Astrocyte of the cerebellum (primary cell): Measurements from ENCODE around the gene TAS2R9.

Experiments
- DNase-seq: peaks from one replicate; pipeline ENCODE4 v3.0.0-alpha.2; 2011; ENCODE audit warnings: low read depth
- H3K4me3 ChIP-seq: 2 replicates; pipeline ENCODE4 v1.5.1; 2011; ENCODE audit warnings: mild to moderate bottlenecking, low read depth, low read length, moderate library complexity
- CTCF ChIP-seq: IDR thresholded peaks from 2 replicates; pipeline ENCODE4 v1.5.1; 2012; ENCODE audit warnings: low read length, low read depth, moderate library complexity, mild to moderate bottlenecking; ENCODE audit errors: missing control alignments
- in situ Hi-C: cut with HindIII; loops from 2 replicates; pipeline ENCODE4 v1.10.0; 2017; ENCODE audit warnings: low sequenced_read_pairs

The TAS2R9 gene

GRCh38 chr12:10842862-10843261, 32.9 kb upstream of the TAS2R9 start:
- no peak for DNase-seq
- in situ Hi-C loops = no loop called here
- no peak for TF ChIP-seq CTCF
- H3K4me3 ChIP-seq = no peak overlapping the region

- TF ChIP-seq CTCF = no peak
- H3K4me3 ChIP-seq = no peak overlapping the region
- no peak for DNase-seq
- in situ Hi-C loops = no loop called here
Observed at GRCh38 chr12:10838461-10838860, 28.5 kb upstream of the TAS2R9 start.

DNA sequence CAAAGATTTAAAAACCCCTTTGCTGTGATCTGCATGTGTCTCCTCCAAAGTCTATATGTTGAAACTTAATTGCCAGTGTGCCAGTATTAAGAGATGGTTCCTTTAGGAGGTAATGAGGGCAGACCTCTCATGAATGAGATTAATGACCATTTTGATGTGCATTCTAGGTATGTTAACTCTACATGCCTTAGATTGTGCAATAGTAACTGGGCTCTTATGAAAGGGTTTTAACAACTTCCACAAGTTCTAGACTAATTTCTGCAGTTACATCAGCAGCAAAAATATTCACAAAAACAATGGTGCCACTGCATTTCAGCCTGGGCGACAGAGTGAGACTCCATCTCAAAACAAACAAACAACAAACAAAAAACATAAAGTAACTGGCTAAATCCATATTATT, 20.0 kb upstream of the TAS2R9 start:
- DNase-seq = no peak
- no peak for TF ChIP-seq CTCF
- in situ Hi-C loops = no loop called here

GRCh38 chr12:10826258-10826657, 16.3 kb upstream of the TAS2R9 start, which contains the start of gene TAS2R10:
TSS of gene TAS2R10 (minus strand) at chr12:10826358. CDS start at chr12:10826269, 89 bp downstream.
- TF ChIP-seq CTCF = no peak
- no peak within 1 kb of the TSS for H3K4me3 ChIP-seq
- no peak for DNase-seq
- in situ Hi-C loops = no loop called here

More for the DNA sequence above, 20.0 kb upstream of the TAS2R9 start:
- no peak overlapping the region for H3K4me3 ChIP-seq

DNA sequence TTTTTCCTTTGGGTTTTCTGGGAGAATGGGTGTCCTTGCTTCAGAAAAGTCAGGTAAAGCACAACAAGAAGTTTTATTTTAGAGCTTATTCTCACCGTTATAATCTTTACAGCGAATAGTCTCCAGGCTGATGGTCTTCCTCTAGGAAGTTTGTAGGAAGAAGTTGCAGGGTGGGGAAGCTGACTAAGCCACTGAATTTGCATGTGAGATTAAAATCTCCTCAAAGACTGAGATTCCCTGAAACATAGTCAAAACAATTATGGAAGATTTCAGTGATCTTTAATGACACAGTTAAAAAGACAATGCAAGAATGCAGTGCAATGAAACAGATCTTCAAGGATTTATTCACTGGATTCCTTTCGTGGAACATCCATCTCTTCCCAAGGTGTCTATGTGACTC, 15.0 kb upstream of the TAS2R9 start:
- no peak for DNase-seq
- no peak for TF ChIP-seq CTCF
- in situ Hi-C loops = no loop called here
- H3K4me3 ChIP-seq = no peak overlapping the region

DNA sequence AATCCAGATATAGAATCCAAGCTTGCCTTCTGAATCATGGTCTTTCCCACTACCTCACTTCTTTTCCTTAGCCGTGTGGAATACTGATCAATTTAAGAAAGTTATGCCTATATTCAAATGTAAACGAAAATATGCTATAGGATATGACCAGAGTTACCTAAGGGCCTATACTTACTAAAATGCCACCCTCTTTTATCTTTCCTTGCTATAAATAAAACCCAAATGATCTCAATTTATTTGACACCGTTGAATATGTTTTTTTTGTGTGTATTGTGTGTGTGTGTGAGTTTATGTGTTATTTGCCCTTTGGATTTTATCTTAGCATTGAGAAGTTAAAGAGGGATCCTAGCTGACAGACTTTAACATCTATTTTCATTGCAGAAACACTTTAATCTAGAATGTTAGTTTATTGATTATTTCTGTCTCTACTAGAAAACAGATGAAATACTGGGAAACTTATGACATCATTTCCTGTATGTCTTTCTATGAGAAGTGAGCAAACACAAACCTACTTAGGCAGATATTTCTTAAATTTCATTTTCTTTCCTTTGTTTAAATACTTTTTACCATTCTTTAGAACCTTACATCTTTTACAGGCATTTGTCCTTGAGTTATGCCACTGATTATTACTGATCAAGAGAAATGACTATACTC, 2.0 kb upstream of the TAS2R9 start:
- no peak overlapping the region for H3K4me3 ChIP-seq
- in situ Hi-C loops = no loop called here
- no peak for DNase-seq
- TF ChIP-seq CTCF = no peak
